LoVo (cell line): ENCODE measurements around the gene SLC35F4.
A peak's percentile ranks its signal among the peaks of the same experiment; 100 is the strongest.

Experiments
- DNase-seq: peaks from one replicate; pipeline ENCODE4 v3.0.0-alpha.2; 2016; ENCODE audit warnings: low spot score

SLC35F4 gene

GRCh38 chr14:57617510-57617909 is 248.4 kb downstream of the SLC35F4 start:
- no peak for DNase-seq

GRCh38 chr14:57612946-57613345 is 252.9 kb downstream of the SLC35F4 start:
- DNase-seq: no peak

- DNase-seq: no peak
Observed at GRCh38 chr14:57611555-57612075, 254.3 kb downstream of the SLC35F4 start.

- DNase-seq: no peak
Observed at GRCh38 chr14:57610631-57611030, 255.3 kb downstream of the SLC35F4 start.

- no peak for DNase-seq
Observed at GRCh38 chr14:57609192-57610075, 256.5 kb downstream of the SLC35F4 start.

- DNase-seq: no peak
Observed at GRCh38 chr14:57607086-57607485, 258.8 kb downstream of the SLC35F4 start.

GRCh38 chr14:57583396-57583795 is 282.5 kb downstream of the SLC35F4 start:
- DNase-seq: no peak

GRCh38 chr14:57582746-57583145 is 283.1 kb downstream of the SLC35F4 start:
- DNase-seq: no peak

- no peak for DNase-seq
Observed at GRCh38 chr14:57578801-57579200, 287.1 kb downstream of the SLC35F4 start.

- DNase-seq: no peak
Observed at GRCh38 chr14:57576498-57576897, 289.4 kb downstream of the SLC35F4 start.

- no peak for DNase-seq
Observed at GRCh38 chr14:57575482-57575881, 290.4 kb downstream of the SLC35F4 start.

GRCh38 chr14:57574617-57575288 is 291.1 kb downstream of the SLC35F4 start:
- DNase-seq: no peak

- DNase-seq: no peak
Observed at GRCh38 chr14:57573173-57573572, 292.7 kb downstream of the SLC35F4 start.

- DNase-seq: no peak
Observed at GRCh38 chr14:57568554-57568953, 297.3 kb downstream of the SLC35F4 start.

- DNase-seq: no peak
Observed at GRCh38 chr14:57567220-57567619, 298.7 kb downstream of the SLC35F4 start.

GRCh38 chr14:57560681-57561080 is 305.2 kb downstream of the SLC35F4 start:
- DNase-seq: no peak

- no peak for DNase-seq
Observed at GRCh38 chr14:57559576-57559975, 306.3 kb downstream of the SLC35F4 start.

GRCh38 chr14:57549765-57550420 is 316.0 kb downstream of the SLC35F4 start:
- no peak for DNase-seq

GRCh38 chr14:57549016-57549564 is 316.8 kb downstream of the SLC35F4 start:
- DNase-seq: no peak

- no peak for DNase-seq
Observed at GRCh38 chr14:57547131-57547530, 318.8 kb downstream of the SLC35F4 start.

- DNase-seq: peak; percentile 22
Observed at GRCh38 chr14:57533214-57533613, 332.7 kb downstream of the SLC35F4 start.

- no peak for DNase-seq
Observed at GRCh38 chr14:57530571-57530970, 335.3 kb downstream of the SLC35F4 start.
